NCI-H2081 (cell line): ENCODE measurements around the gene FFAR4.
"Not testable (repeated sequence)": the region's sequence is repeated elsewhere in the genome, so short reads cannot be mapped to it uniquely, and the experiment has no call there.

ENCODE experiments used
- DNase-seq, 2 experiments: peaks; one replicate each; lab custom pipeline; 2025; lab: John Stamatoyannopoulos, UW

The FFAR4 gene

GRCh38 chr10:93566435-93567276 lies at the start of gene FFAR4:
FFAR4 (plus strand) TSS chr10:93566665; CDS start chr10:93566721, 56 bp downstream.
- DNase-seq: peak in 1 of 2 experiments; percentile 1

- no peak for DNase-seq
Measured at GRCh38 chr10:93518531-93518930, 47.9 kb upstream of the FFAR4 start.

- DNase-seq: no peak
Measured at GRCh38 chr10:93535293-93535692, 31.2 kb upstream of the FFAR4 start.

GRCh38 chr10:93540871-93541270 lies 25.6 kb upstream of the FFAR4 start:
- DNase-seq: not testable (repeated sequence)

GRCh38 chr10:93541402-93542357 lies 24.8 kb upstream of the FFAR4 start:
- DNase-seq: no peak

GRCh38 chr10:93542358-93542791 lies 24.1 kb upstream of the FFAR4 start:
- peak in 1 of 2 experiments; percentile 34 for DNase-seq

GRCh38 chr10:93546995-93547394 lies 19.5 kb upstream of the FFAR4 start:
- DNase-seq: not testable (repeated sequence)

GRCh38 chr10:93547522-93547921 lies 18.9 kb upstream of the FFAR4 start:
- no peak for DNase-seq

GRCh38 chr10:93548376-93549071 lies 17.9 kb upstream of the FFAR4 start:
- no peak for DNase-seq

GRCh38 chr10:93550606-93551005 lies 15.9 kb upstream of the FFAR4 start:
- DNase-seq: no peak

GRCh38 chr10:93552780-93553179 lies 13.7 kb upstream of the FFAR4 start:
- DNase-seq: no peak

GRCh38 chr10:93553482-93554315 lies 12.8 kb upstream of the FFAR4 start:
- DNase-seq: no peak

- no peak for DNase-seq
Measured at GRCh38 chr10:93554316-93554663, 12.2 kb upstream of the FFAR4 start.

GRCh38 chr10:93554760-93555432 lies 11.6 kb upstream of the FFAR4 start:
- DNase-seq: peak; percentile 53 to 64

- DNase-seq: no peak
Measured at GRCh38 chr10:93559490-93559889, 7.0 kb upstream of the FFAR4 start.

- DNase-seq: no peak
Measured at GRCh38 chr10:93560541-93560940, 5.9 kb upstream of the FFAR4 start.

GRCh38 chr10:93565446-93565845 lies 1.0 kb upstream of the FFAR4 start:
- no peak for DNase-seq

GRCh38 chr10:93567277-93568104 lies 1.0 kb downstream of the FFAR4 start:
- DNase-seq: no peak

- no peak for DNase-seq
Measured at GRCh38 chr10:93568105-93568390, 1.6 kb downstream of the FFAR4 start.

- DNase-seq: no peak
Measured at GRCh38 chr10:93570383-93570782, 3.9 kb downstream of the FFAR4 start.
